Heart left ventricle (tissue), 16 donors: ENCODE results near the gene CLCNKA. TPM values are rescaled to one million over a fixed set of nuclear protein-coding genes. Genes with fewer than 3 reads are reported as not detected.
"Not testable (repeated sequence)": the region's sequence is repeated elsewhere in the genome, so short reads cannot be mapped to it uniquely, and the experiment has no call there.

Source experiments
- ATAC-seq, 4 donors: fragments of 200-7000 bp; cut with Tn5 transposase; one replicate each; pipeline ENCODE4 v1.9.1; 2020 to 2022; ENCODE audit warnings: moderate library complexity in 4 of 4, mild to moderate bottlenecking in 3 of 4, moderate number of reproducible peaks in 1 of 4
- DNase-seq, 5 donors: peaks; one replicate each; pipeline ENCODE4 v3.0.0-alpha.2; 2020
- H3K27ac ChIP-seq, 12 donors: fragments of 200-600 bp; sonication (generic) in 4 of 12; one replicate each; pipeline versions ENCODE4 v1.5.0 to v1.8.0; 2016 to 2022; ENCODE audit warnings: mild to moderate bottlenecking in 2 of 12
- H3K27me3 ChIP-seq, 9 donors: fragments of 200-600 bp; sonication (generic) in 2 of 9; one replicate each; pipeline versions ENCODE4 v1.5.1 to v1.8.0; 2016 to 2022; ENCODE audit warnings: mild to moderate bottlenecking in 3 of 9
- H3K36me3 ChIP-seq, 9 donors: fragments of 200-600 bp; sonication (generic) in 2 of 9; one replicate each; pipeline versions ENCODE4 v1.5.0 to v1.8.0; 2018 to 2022; ENCODE audit warnings: mild to moderate bottlenecking in 2 of 9
- H3K4me1 ChIP-seq, 12 donors: fragments of 200-600 bp; sonication (generic) in 4 of 12; one replicate each; pipeline versions ENCODE4 v1.5.0 to v1.8.0; 2016 to 2022; ENCODE audit warnings: mild to moderate bottlenecking in 3 of 12
- H3K4me3 ChIP-seq, 12 donors: fragments of 200-600 bp; sonication (generic) in 4 of 12; one replicate each; pipeline versions ENCODE4 v1.5.0 to v1.8.0; 2017 to 2022; ENCODE audit warnings: mild to moderate bottlenecking in 9 of 12, moderate library complexity in 4 of 12
- H3K9me3 ChIP-seq, 12 donors: fragments of 200-600 bp; sonication (generic) in 4 of 12; one replicate each; pipeline versions ENCODE4 v1.5.0 to v1.8.0; 2016 to 2022; ENCODE audit warnings: mild to moderate bottlenecking in 1 of 12
- POLR2A ChIP-seq, 2 donors: fragments of 450-650 bp; IDR thresholded peaks; one replicate each; pipeline ENCODE4 v1.6.1; 2017; ENCODE audit warnings: antibody characterized with exemption in 2 of 2, mild to moderate bottlenecking in 2 of 2, moderate library complexity in 2 of 2
- WGBS, 4 donors: extraction: QIAGEN DNeasy Blood & Tissue Kit in 2 of 4; methylation state at CpG; one replicate each; pipeline versions ENCODE4 v1.1.5 to v1.1.7; 2013 to 2018; 5-methylcytosine and 5-hydroxymethylcytosine counted together
- intact Hi-C, 10 donors: fragments of 100-400 bp; cut with DNase I; formaldehyde crosslinking; loops; one replicate each; pipeline versions ENCODE4 v1.11.1 to v1.14.2; 2022
- polyA plus RNA-seq, 2 donors: library from polyadenylated mRNA; stranded (reverse); fragments of 200-250 nt; gene quantifications; one replicate each; pipeline ENCODE4 v1.2.3, GENCODE V29; 2013
- total RNA-seq, 9 donors: library from RNA; depleted of rRNA in 2 of 9; stranded (reverse); fragments of >200 nt in 2 of 9; fragmentation: NEBNext Ultra II Directional in 3 of 9; extraction: Animal tissue kit (Norgen Biotek cat#: 25700) in 3 of 9; gene quantifications; one replicate each; pipeline versions ENCODE4 v1.1.0 to v1.2.4, GENCODE V29; 2016 to 2023
- TF ChIP-seq, protein P1 (sequence below), 12 donors: fragments of 200-600 bp; sonication (generic) in 4 of 12; IDR thresholded peaks; one replicate each; pipeline versions ENCODE4 v1.5.0 to v1.8.0; 2018 to 2022; ENCODE audit warnings: antibody characterized with exemption in 12 of 12, mild to moderate bottlenecking in 5 of 12
- donor health status: ischemic (EF 13 %, LVEDD 7.1; RV severe dilation, severe dysfunction).
- donor health status: healthy with polysubstance abuse.
- donor health status: DM: no; HTN: yes; CAD: no.
- donor health status: DM: no; HTN: no; CAD: no.
- donor health status: ischemic (EF 25% LVEDD 6.9; RV normal size, moderate dysfunction).
- donor health status: ischemic (EF 25% LVEDD 5.7; RV mildly dilated, moderate dysfunction).
- donor health status: healthy.
- donor health status: DM: yes; HTN: yes; CAD: no.
- donor health status: ischemic (EF 35%, LVEDD 5.7; RV mildly dilated, moderate dysfunction).
- donor health status: nonischemic (EF 11% LVEDD 7.7; RV severe dilation, severe dysfunction).
- donor health status: DM: yes; HTN: yes; CAD: no.
- donor health status: PGD.
- donor health status: ischemic (EF 29% LVEDD 5.4; RV normal size, mild dysfunction).
- donor health status: nonischemic (EF 23%, LVEDD 6.1; RV moderate dilation, normal function).

The CLCNKA gene
- total and polyA plus RNA-seq, 11 donors: 0.25 to 1.1 (median 0.53) TPM; not detected in 2

DNA sequence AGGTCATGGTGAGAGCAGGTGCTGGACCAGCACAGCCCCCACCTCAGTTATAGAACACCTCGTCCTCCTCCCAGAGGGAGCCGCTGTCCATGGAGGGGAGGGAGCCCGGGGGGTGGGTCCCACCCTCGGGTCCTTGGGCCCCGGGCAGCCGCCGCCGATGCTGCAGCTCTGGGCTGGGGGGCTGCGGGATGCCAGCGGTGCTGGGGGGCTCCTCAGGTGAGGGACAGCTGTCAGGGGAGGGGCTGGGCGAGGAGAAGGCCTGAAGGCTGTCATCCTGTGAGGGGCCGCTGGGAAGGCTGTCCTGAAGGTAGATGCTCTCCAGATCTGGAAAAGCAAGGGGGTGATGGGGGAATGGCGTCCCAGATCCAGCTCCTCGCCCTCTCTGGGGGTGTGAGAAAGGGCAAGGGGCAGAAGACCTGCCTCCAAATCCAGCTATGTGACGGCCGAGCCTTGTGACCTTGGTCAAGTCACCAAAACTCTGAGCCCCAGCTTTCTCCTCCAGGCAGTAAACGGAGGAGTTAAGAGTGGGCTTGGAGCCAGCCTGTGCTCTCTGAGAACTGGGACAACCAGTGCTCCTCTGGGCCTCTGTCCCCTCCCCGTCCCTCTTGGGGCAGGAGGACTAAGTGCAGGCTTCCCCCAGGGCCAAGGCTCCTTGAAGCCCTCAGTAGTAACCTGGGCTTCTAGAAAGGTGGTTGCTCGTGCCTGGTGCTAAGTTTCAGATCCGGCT lies 36.7 kb downstream of the CLCNKA start:
- intact Hi-C loops: loop anchor here in 5 of 10 donors (5.0 to 10.0 kb wide), 6 partner anchors 51 to 266 kb away; partner anchors contain the start of gene UQCRHL (in 1 of the 5)
- not testable (repeated sequence) for H3K9me3 ChIP-seq, H3K27ac ChIP-seq, H3K36me3 ChIP-seq, H3K4me3 ChIP-seq, DNase-seq, H3K4me1 ChIP-seq, ATAC-seq, H3K27me3 ChIP-seq
- 64 to 84% (median 72%) methylated on average over 13 to 17 of the region's 20 CpGs for WGBS, 4 donors

DNA sequence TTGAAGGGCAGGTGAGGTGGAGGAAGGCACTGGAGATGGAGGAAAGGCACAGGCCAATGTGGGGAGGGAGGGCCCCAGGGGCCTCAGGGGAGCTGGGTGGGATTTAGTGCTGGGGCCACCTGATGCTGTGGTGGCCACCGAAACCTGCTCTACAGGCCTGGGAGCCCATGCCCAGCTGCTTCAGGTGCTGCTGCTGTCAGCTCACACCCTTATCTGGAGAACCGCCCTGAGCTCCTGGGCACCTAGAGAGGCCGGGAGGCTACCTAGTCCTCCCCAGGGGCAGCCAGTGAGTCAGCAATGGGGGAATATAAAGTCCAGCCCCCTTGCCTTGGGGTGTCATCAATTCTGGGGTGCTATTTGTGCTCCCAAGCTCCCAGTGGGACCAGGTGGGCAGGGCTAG lies 39.4 kb downstream of the CLCNKA start:
- no peak for ATAC-seq
- no peak for DNase-seq
- TF ChIP-seq, protein P1, sequence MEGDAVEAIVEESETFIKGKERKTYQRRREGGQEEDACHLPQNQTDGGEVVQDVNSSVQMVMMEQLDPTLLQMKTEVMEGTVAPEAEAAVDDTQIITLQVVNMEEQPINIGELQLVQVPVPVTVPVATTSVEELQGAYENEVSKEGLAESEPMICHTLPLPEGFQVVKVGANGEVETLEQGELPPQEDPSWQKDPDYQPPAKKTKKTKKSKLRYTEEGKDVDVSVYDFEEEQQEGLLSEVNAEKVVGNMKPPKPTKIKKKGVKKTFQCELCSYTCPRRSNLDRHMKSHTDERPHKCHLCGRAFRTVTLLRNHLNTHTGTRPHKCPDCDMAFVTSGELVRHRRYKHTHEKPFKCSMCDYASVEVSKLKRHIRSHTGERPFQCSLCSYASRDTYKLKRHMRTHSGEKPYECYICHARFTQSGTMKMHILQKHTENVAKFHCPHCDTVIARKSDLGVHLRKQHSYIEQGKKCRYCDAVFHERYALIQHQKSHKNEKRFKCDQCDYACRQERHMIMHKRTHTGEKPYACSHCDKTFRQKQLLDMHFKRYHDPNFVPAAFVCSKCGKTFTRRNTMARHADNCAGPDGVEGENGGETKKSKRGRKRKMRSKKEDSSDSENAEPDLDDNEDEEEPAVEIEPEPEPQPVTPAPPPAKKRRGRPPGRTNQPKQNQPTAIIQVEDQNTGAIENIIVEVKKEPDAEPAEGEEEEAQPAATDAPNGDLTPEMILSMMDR (IDR thresholded peaks at IDR 0.05): no peak
- no peak for TF ChIP-seq POLR2A (IDR thresholded peaks at IDR 0.05)
- no peaks in the 10 kb centered on the region for H3K9me3 ChIP-seq
- peaks cover 0 to 12% (median 0%) of the 10 kb centered on the region in 12 donors for H3K4me1 ChIP-seq
- no peaks in the 10 kb centered on the region for H3K27me3 ChIP-seq
- no peak overlapping the region for H3K27ac ChIP-seq
- intact Hi-C loops: loop anchor here in 2 of 10 donors (2.0 kb wide), 1 partner anchor 24 kb away; no protein-coding TSS in a partner anchor
- 88 to 100% (median 96%) methylated on average over 1 to 3 of the region's 3 CpGs for WGBS, 4 donors
- no peak overlapping the region for H3K4me3 ChIP-seq
- H3K36me3 ChIP-seq: no peaks in the 10 kb centered on the region

DNA sequence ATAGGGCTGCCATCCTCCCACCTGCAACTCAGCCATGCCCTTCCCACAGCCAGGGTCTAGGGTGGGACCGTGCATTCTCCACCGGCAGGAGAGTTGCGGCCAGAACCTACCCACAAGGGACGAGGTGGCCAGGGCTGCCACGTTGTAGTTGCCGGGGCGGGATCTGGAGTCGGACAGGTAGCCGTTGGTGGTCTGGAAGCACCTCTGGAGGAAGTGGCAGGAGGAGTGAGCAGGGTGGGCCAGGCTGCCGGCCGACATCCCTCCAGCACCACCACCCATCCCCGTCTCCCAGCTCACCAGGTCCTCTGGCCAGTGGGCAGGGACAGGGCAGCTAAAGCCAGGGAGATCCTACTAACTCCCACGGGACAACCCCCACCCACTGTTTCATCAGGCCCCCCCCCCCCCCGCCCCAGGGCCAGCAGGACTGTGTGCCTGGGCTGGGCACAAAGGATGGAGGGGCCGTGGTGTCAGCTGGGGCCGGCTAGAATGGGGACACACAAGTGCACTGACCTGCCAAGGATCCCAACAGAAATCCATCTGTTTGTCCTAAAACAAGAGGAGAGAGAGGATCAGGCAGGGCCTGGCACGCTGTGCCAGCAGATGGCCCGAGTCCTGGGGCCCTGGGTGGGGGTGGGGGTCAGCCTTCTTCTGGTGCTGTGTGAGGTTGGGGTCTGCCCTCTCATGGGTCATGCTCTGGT lies 40.3 kb downstream of the CLCNKA start:
- DNase-seq, H3K27ac ChIP-seq, ATAC-seq, H3K27me3 ChIP-seq, H3K36me3 ChIP-seq, H3K9me3 ChIP-seq, H3K4me3 ChIP-seq: not testable (repeated sequence)
- H3K4me1 ChIP-seq: peaks cover 0 to 13% (median 2%) of the 10 kb centered on the region in 12 donors
- intact Hi-C loops: loop anchor here in 3 of 10 donors (1.0 to 2.0 kb wide), 2 partner anchors 22 to 25 kb away; no protein-coding TSS in a partner anchor
- 75 to 86% (median 83%) methylated on average over 12 to 18 of the region's 18 CpGs for WGBS, 4 donors

DNA sequence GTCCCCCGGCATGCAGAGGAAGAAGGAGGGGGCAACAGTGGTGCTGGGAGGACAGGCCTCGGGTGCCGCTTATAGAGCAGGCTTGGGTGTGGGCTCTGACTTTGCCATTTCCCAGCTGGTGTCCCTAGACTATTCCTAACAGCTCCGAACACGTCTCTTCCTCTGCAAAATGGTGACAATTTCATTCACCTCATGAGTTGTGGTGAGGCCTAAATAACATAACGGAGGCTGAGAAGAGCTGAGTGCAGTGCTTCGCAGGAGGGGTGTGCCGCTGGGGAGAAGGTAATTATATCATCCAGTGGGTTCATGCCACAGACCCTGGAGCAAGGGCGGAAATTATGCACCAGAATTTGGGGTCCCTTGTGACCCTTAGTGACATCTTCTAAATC lies 40.8 kb downstream of the CLCNKA start:
- intact Hi-C loops: loop anchor here in 1 of 10 donors (1.0 kb wide), 1 partner anchor 22 kb away; no protein-coding TSS in a partner anchor
- H3K27me3 ChIP-seq, H3K27ac ChIP-seq, ATAC-seq, H3K9me3 ChIP-seq, H3K36me3 ChIP-seq, DNase-seq, H3K4me3 ChIP-seq: not testable (repeated sequence)
- WGBS, 4 donors: 83 to 90% (median 89%) methylated on average over 9 of the region's 9 CpGs
- H3K4me1 ChIP-seq: peaks cover 0 to 16% (median 5%) of the 10 kb centered on the region in 12 donors

DNA sequence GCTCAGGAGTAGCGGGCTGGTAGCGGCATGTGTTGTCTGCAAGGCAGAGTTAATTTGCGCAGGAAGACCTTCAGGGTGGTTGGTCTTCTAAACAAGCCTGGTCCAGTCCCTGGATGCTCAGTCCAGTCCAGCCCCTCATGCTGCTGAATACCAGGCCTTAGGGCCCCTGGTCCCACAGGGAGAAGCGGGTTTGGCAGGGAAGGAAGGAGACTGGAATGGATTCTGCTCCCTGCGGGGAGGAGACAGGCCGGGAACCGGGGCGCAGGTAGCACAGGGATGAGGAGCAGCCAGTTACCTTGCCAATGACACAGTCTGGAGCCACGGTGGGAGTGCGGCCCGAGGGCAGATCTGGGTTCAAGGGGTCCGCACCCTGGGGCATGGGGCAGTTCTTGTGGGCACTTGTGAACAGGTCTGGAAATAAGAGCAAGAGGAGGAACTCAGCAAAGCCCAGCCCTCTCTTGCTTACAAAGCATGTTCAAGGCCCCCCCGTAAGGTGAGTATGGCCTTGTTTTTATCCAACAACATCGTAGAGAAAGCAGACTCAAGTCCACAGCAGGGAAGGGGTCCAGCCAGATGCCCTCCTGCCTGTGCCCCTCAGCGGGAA lies 41.5 kb downstream of the CLCNKA start:
- Histone ChIP-seq H3K4me3 (no peak overlapping the region), H3K27me3 (no peaks in the 10 kb centered on the region), H3K9me3 (no peaks in the 10 kb centered on the region), H3K27ac (no peak overlapping the region), H3K36me3 (no peaks in the 10 kb centered on the region), H3K4me1 (peaks cover 0 to 22% (median 12%) of the 10 kb centered on the region in 12 donors)
- DNase-seq: no peak
- ATAC-seq: no peak
- WGBS, 4 donors: 92 to 95% (median 94%) methylated on average over 15 of the region's 15 CpGs
- intact Hi-C loops: no loop called here
- TF ChIP-seq, protein P1 (IDR thresholded peaks at IDR 0.05): no peak
- no peak for TF ChIP-seq POLR2A (IDR thresholded peaks at IDR 0.05)
